HS-27A (cell line): Measurements from ENCODE around the gene SMURF1.

Source experiments
- DNase-seq: peaks from one replicate; pipeline ENCODE4 v3.0.0-alpha.2; 2012; ENCODE audit warnings: low read depth, missing footprints

Gene SMURF1

GRCh38 chr7:99141841-99142726, 1.8 kb downstream of the SMURF1 start:
- DNase-seq = no peak

GRCh38 chr7:99141334-99141733, 2.6 kb downstream of the SMURF1 start:
- no peak for DNase-seq

GRCh38 chr7:99140813-99141212, 3.1 kb downstream of the SMURF1 start:
- DNase-seq = no peak

DNA sequence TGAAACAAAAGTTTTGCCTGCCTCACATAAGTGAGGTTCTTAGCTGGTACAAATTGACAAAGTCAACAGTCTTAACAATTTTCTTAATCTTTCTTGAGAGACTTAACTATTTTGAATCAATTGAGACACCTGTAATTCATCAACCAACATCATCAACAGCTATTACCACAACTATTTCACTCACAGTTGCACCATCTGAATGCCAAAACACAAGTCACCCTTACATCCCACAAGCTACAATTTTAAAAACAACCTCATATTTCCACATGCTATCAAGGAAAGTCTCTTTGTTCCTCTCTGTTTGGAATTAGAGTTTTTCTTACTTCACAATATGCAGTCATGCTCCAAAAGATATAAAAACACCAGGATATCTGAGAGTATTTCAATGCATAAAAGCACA, 4.9 kb downstream of the SMURF1 start:
- DNase-seq = no peak

- no peak for DNase-seq
Measured at GRCh38 chr7:99137411-99138180, 6.3 kb downstream of the SMURF1 start.

- DNase-seq = no peak
Measured at GRCh38 chr7:99135938-99136337, 8.0 kb downstream of the SMURF1 start.

- no peak for DNase-seq
Measured at GRCh38 chr7:99133766-99134564, 9.9 kb downstream of the SMURF1 start.

DNA sequence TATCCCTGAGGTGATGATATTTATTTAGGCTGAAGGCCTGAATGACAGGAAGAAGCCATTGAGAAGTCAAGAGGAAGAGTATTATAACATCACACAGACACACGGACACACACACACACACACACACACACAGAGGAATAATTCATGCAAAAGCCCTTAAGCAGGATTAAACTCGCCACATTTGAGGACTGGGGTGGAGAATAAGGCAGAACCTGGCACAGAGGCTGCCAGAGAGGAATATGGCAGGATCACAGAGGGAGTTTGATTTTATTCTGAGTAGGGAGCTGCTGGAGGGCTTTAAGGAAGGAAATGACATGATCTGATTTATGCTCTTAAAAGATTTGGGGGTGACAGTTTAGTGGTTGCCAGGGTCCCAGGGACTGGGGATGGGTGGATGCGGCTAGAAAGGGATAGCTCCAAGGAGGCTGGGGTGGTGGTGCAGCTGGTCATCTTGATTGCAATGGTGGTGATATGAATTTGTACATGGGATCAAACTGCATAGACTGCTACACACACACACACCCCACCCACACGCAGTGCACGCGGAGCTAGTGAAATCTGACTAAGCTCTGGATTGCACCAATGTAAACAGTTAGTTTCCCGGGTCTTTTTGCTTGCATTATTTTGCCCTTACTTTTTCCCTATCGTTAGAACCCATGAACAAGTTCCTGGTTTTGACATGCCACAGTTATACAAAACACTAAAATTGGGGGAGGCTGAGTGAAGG, 11.2 kb downstream of the SMURF1 start:
- DNase-seq = no peak

- DNase-seq = no peak
Measured at GRCh38 chr7:99131290-99131689, 12.6 kb downstream of the SMURF1 start.

- DNase-seq = no peak
Measured at GRCh38 chr7:99129536-99129935, 14.4 kb downstream of the SMURF1 start.

GRCh38 chr7:99129001-99129400, 14.9 kb downstream of the SMURF1 start:
- no peak for DNase-seq

DNA sequence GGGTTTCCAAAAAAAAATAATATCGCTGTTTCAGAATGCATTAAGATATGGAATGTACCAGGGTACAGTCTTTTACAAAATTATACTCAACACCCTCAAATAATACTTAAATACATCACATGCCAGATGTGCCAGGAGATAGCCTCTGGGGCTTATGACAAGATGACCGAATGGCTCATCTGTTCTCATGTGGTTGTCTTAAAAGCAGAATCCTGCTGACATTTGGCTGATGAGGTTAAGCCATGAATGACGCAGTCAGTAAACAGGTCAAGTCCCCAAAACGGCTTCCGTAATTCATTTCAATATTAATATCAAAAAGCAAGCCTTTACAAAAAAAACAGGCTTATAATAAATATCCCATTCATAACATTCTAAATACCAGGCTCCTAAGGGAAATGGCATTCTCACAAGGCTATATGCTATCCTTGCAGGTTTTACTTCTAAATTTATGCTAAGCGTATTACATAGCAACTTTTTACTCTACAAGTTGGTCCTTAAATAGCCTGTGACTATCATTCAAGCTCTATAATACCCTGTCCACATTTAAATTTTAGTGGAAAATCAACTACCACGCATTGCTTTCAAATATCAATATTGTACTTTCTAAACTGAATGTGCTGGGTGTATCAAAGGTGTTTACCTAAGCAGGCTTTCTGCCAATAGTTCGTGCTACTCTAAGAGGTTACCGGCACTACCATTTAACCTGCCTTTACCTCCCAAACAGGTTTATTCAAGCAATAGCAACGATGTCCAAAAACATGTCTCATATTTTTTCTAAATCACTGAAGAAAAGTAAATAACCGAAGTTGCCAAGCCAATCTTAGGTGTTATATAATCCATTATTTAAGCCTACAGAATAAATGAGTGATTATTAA, 15.6 kb downstream of the SMURF1 start:
- no peak for DNase-seq

DNA sequence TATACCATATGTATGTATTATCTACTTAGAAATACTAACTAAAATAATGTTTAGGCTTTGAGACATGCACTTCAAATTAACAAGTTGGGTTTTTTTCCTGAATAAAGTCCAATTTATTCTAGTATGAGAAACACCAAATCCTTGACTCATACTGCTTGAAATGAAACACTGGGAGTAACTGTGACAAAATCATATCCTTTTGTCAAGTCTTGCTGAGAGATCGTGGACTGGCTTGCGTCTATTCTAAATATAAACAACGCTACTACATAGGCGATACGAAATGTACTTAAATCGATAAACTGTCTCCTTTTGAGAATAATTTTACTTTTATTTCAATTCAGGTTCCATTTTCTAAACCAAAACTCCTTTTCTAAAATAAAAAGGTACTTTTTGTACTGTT, 16.3 kb downstream of the SMURF1 start:
- no peak for DNase-seq

DNA sequence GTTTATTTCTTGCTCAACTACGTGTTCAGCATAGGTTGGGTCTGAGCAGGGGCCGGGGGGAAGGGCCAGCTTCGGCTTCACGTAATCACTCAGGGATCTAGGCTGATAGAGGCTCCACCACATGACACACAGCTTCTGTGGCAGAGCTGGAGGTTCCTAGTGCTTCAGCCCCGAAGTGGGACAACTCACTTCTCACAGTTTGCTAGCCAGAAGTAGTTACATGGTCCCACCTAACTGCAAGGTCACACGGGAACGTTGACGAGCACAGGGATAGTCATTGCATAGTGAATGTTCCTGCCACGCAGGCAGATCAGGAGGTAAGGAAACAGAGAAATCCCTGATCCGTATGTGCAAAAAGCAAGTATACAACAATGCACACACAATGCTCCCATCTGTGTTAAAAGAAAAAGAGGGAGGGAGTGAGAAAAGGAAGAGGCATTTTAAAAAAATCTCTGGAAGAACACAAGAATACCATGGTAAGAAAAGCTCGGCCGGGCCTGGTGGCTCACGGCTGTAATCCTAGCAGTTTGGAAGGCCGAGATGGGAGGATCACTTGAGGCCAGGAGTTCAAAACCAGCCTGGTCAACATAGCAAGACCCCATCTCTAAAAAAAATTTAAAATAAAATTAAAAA, 16.9 kb downstream of the SMURF1 start:
- DNase-seq = no peak

DNA sequence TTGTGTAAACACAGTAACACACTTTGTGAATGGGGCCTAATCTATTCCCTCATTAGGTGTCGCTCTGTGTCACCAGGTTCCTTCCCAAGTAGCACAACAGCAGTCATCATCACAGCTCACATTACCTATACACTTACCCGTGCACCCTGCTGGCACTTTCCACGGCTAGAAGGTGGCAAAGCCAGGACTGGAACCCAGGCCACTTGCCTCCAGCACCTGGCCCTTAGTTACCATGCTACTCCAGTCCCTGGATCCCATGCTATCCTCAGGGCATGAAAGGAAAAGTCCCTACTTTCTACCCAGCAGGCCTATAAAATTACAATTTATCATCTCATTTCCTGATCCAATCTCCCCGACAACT, 18.4 kb downstream of the SMURF1 start:
- DNase-seq = no peak

DNA sequence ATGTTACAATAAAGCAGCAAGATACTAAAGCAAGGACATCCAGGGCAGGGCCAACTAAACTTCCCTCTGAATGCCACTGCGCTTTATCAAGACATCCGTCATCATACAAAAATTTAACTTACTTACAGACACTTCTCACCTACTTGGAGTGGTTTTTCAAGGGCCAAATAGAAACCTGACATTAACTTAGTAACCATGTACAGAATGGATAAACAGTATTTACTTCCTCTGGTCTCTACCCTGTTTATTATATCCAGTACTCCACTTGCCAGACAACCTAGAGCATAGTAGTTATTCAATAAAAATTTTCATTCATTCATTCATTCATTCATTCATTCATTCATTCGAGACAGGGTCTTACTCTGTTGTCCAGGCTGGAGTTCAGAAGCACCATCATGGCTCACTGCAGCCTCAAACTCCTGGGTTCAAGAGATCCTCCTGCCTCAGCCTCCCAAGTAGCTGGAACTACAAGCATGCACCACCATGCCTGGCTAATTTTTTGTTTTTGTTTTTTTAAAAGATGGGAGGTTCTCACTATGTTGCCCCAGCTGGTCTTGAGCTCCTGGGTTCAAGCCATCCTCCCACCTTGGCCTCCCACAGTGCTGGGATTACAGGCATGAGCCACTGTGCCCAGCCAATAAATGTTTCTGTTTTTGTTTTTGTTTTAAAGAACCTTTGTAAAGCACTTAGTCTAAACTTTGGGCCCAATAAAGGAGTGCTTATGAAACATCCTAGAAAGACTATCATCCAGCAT, 19.0 kb downstream of the SMURF1 start:
- DNase-seq = no peak

DNA sequence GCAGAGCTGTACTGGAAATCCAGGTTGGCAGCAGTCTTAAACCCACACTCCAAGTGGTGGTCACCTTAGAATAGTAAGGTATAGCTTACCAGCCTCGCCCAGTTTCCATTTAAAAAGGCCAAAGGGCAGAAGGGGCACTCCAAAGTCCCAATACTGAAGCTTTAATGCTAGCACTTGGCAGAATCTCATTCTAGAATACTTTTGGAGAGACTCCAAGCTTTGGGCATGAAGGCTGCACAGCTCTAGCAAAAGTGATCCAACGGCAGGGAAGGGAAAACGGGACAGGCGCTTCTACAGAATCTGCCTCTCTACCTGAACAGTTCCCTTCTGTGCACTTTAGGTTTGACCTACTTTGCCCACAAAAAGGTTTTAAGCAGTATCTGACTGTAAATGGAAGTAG, 19.7 kb downstream of the SMURF1 start:
- DNase-seq = no peak

DNA sequence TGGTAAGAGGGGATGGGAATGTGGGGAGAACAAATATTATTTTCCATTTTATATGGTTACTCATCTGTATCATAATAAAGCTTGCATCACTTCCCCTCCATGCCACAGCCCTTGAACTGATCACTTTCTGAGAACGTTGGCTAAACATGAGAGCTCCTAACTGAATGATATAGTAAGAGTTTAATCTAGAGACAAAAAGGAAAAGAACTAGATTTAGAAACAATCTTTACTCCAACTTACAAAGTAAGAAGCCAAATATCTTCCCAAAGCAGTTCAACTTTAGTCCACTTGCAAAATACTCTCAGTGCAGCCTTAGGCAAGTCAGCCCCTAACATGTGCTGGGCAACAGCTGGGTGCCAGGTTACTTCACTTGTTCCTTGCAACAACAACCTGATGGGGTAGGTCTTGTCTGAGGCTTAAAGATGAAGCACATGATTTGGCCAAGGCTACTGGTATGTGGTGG, 20.3 kb downstream of the SMURF1 start:
- DNase-seq = no peak

DNA sequence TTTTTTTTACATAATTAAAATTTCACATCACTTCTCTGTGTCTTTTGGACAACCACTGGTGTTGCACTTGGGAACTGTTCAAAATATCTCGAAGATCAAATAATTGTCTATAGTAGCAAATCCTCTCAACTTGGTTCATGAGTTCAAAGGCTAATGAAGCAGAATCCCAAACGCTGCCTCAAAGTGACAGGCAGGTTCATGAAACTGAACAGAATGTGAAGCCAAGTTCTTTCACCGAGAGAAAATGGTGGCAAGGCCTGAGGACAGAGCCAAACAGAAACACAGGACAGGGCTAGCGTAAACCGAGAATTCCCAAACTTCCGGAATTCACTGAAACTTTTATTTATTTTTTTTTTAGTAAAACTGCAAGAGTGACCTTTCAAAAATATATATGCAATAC, 21.1 kb downstream of the SMURF1 start:
- no peak for DNase-seq
